Suprapubic skin (tissue), 3 donors: ENCODE measurements around the gene PSMB3.

ENCODE experiments used
- CTCF ChIP-seq, 2 donors: fragments of 200-600 bp in 1 of 2; fragments of 450-650 bp in 1 of 2; sonication (generic) in 1 of 2; IDR thresholded peaks; one replicate each; pipeline ENCODE4 v1.5.1; 2016 to 2019; ENCODE audit warnings: antibody characterized with exemption in 2 of 2, mild to moderate bottlenecking in 1 of 2, moderate library complexity in 1 of 2
- POLR2A ChIP-seq, 2 donors: fragments of 450-650 bp; IDR thresholded peaks; one replicate each; pipeline ENCODE4 v1.6.1; 2017; ENCODE audit warnings: antibody characterized with exemption in 2 of 2, mild to moderate bottlenecking in 2 of 2, moderate library complexity in 2 of 2

GRCh38 chr17:38740044-38740443 lies 12.5 kb upstream of the PSMB3 start:
- TF ChIP-seq CTCF (IDR thresholded peaks at IDR 0.05) (no peak), POLR2A (IDR thresholded peaks at IDR 0.05) (no peak)
